Thyroid gland (tissue), 4 donors: ENCODE data around the gene VAV3.

Experiments
- POLR2A ChIP-seq, 2 donors: fragments of 450-650 bp; IDR thresholded peaks; one replicate each; pipeline ENCODE4 v1.6.1; 2017; ENCODE audit warnings: antibody characterized with exemption in 2 of 2, mild to moderate bottlenecking in 2 of 2, moderate library complexity in 1 of 2
- TF ChIP-seq, protein P1 (sequence below), 6 experiments: fragments of 200-600 bp in 3 of 6; fragments of 450-650 bp in 3 of 6; sonication (generic) in 3 of 6; IDR thresholded peaks; one replicate each; pipeline ENCODE4 v1.5.1; 2016 to 2019; ENCODE audit warnings: antibody characterized with exemption in 6 of 6, mild to moderate bottlenecking in 2 of 6, inconsistent platforms in 1 of 6, moderate library complexity in 1 of 6

DNA sequence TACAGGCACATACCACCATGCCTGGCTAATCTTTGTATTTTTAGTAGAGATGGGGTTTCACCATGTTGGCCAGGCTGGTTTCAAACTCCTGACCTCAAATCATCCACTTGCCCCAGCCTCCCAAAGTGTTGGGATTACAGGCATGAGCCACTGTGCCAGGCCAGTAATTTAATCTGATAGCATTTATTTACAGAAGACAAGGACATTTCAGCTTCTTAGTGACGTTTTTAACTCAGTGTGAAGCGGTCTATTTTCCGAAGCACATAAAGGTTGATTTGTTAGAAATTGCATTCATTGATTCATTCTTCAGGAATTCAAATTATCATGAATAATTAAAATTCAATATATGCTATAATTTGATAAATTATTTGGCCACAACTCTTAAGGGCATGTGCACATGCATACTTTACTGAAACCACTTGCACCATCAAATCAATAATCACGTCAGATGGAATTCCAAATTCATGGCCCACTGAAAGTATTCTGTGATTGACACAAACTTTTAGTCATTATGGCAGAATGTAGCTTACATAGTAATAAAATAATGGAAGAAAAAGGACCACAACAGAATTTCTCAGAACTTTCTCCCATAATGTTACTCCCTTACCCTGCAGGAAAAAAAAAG is 339.5 kb downstream of the VAV3 start:
- TF ChIP-seq, protein P1, sequence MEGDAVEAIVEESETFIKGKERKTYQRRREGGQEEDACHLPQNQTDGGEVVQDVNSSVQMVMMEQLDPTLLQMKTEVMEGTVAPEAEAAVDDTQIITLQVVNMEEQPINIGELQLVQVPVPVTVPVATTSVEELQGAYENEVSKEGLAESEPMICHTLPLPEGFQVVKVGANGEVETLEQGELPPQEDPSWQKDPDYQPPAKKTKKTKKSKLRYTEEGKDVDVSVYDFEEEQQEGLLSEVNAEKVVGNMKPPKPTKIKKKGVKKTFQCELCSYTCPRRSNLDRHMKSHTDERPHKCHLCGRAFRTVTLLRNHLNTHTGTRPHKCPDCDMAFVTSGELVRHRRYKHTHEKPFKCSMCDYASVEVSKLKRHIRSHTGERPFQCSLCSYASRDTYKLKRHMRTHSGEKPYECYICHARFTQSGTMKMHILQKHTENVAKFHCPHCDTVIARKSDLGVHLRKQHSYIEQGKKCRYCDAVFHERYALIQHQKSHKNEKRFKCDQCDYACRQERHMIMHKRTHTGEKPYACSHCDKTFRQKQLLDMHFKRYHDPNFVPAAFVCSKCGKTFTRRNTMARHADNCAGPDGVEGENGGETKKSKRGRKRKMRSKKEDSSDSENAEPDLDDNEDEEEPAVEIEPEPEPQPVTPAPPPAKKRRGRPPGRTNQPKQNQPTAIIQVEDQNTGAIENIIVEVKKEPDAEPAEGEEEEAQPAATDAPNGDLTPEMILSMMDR (IDR thresholded peaks at IDR 0.05): no peak
- TF ChIP-seq POLR2A (IDR thresholded peaks at IDR 0.05): no peak
